Sigmoid colon (tissue), 4 donors: ENCODE measurements around the gene TMEM127.

Experiments
- EP300 ChIP-seq, 4 donors: sonication (generic); formaldehyde crosslinking; IDR thresholded peaks; one replicate each; pipeline ENCODE4 v1.6.1; 2017; ENCODE audit warnings: antibody characterized with exemption in 4 of 4
- TF ChIP-seq, protein P1 (sequence below), 4 experiments: fragments of 450-650 bp in 3 of 4; fragments of 200-600 bp in 1 of 4; IDR thresholded peaks; one replicate each; pipeline ENCODE4 v1.5.1; 2016 to 2019; ENCODE audit warnings: antibody characterized with exemption in 4 of 4, mild to moderate bottlenecking in 3 of 4, moderate library complexity in 2 of 4

DNA sequence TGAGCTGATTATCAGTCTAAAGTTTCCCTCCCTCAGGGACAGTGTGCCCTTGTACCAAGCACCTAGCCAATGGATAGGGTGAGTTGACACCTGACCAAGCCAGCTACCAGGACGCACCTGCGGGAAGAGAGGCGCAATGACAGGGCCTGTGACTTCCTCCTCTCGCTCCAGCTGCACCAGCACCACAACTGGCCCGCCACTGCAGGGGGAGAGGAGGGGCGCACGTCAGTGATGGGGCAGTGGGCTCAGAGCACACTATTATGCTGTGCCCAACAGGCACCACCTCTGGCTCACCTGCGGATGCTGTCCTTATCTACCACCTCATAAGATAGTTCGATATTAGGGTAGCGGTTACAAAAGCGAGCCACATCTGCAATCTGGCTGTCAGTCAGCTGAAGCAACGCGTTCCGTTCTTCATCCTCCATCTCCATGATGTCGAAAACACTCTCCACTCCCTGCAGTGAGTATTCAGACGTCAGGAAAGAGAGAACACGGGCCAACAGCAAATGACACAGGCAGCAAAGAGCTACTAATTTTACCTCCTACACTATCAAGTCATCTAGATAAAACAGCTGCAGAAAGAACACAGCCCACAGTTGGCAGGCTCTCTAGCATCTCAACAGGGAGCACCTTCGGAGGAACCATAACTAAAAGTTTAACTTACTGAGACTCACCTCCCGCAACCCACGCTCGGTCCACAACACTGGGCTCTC is 11.1 kb upstream of the TMEM127 start:
- TF ChIP-seq, protein P1, sequence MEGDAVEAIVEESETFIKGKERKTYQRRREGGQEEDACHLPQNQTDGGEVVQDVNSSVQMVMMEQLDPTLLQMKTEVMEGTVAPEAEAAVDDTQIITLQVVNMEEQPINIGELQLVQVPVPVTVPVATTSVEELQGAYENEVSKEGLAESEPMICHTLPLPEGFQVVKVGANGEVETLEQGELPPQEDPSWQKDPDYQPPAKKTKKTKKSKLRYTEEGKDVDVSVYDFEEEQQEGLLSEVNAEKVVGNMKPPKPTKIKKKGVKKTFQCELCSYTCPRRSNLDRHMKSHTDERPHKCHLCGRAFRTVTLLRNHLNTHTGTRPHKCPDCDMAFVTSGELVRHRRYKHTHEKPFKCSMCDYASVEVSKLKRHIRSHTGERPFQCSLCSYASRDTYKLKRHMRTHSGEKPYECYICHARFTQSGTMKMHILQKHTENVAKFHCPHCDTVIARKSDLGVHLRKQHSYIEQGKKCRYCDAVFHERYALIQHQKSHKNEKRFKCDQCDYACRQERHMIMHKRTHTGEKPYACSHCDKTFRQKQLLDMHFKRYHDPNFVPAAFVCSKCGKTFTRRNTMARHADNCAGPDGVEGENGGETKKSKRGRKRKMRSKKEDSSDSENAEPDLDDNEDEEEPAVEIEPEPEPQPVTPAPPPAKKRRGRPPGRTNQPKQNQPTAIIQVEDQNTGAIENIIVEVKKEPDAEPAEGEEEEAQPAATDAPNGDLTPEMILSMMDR (IDR thresholded peaks at IDR 0.05): no peak
- TF ChIP-seq EP300 (IDR thresholded peaks at IDR 0.05): no peak
